HG03442 (cell line): ENCODE results near the gene OSCP1.
"Not testable (repeated sequence)": the region's sequence is repeated elsewhere in the genome, so short reads cannot be mapped to it uniquely, and the experiment has no call there.

Experiments
- ATAC-seq: cut with Tn5 transposase; IDR thresholded peaks from one replicate; pipeline ENCODE4 v1.9.1; 2021; ENCODE audit warnings: mild to moderate bottlenecking, moderate library complexity; ENCODE audit not compliant: unreplicated experiment

The OSCP1 gene, protein sequence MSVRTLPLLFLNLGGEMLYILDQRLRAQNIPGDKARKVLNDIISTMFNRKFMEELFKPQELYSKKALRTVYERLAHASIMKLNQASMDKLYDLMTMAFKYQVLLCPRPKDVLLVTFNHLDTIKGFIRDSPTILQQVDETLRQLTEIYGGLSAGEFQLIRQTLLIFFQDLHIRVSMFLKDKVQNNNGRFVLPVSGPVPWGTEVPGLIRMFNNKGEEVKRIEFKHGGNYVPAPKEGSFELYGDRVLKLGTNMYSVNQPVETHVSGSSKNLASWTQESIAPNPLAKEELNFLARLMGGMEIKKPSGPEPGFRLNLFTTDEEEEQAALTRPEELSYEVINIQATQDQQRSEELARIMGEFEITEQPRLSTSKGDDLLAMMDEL

DNA sequence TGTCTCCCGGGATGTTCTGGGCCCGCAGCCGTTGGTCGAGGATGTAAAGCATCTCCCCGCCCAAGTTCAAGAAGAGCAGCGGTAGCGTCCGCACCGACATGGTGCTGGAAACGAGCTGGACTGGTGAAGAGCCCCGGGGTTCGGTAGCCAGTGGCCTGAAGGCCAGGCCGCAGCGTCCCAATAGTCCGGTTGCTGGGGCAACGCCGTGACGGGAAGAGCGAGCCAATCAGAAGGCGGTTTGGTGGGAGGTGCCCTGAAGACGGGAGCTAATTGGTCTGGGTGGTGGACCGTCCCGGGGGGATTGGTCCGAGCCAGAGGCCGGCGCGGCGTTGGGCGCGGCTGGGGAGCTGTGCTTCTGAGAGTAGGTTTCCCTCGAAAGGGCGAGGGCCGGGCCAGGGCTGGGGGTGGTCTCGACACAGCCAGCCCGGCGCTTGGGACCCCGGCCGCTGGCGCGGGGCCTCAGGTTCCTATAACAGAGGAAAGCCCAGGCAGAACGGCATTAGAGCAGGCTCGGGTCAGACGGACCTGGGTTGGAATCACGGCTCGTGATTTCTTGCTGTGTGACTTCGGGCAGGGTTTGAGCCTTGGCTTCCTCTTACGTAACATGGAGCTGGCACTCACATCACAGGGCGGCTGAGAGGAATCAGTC, at the start of gene OSCP1:
Gene OSCP1 (minus strand): TSS at position 182 of the 649 bp plus-strand sequence. CDS start 82 bp downstream, at position 100.
- ATAC-seq, result peak; percentile 96

DNA sequence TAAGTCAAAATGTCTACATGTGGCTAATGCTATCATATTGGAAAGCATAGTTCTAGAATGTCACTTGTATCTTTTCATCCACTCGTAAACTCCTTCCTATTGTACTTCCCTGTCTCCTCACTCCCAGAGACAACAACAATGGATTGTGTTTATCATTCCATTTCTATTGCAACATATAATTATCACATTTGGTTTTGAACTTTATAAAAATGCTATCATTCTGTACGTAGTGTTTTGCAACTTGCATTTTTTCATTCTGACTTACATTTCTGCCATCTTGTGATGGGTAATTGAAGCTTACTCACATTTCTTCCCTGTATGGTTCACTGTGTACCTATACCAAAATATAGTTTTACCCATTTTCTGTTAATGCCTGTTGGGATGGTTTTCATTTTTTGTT, 47.0 kb upstream of the OSCP1 start:
- ATAC-seq, result no peak

DNA sequence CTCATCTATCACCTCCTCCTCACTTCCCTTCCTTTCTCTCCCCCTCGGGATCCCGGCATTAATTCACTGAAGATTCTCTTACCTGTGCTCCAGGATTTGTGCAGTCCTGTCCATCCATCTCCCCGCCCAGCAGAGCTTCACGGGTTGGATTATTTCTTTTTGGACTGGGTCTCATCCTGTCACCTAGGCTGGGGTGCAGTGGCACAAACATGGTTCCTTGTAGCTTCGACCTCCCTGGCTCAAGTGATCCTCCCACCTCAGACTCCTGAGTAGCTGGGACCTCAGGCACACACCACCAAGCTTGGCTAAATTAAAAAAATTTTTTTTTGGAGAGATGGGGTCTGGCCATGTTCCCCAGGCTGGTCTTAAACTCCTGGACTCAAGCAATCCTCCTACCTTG, 44.7 kb upstream of the OSCP1 start:
- ATAC-seq, result no peak

DNA sequence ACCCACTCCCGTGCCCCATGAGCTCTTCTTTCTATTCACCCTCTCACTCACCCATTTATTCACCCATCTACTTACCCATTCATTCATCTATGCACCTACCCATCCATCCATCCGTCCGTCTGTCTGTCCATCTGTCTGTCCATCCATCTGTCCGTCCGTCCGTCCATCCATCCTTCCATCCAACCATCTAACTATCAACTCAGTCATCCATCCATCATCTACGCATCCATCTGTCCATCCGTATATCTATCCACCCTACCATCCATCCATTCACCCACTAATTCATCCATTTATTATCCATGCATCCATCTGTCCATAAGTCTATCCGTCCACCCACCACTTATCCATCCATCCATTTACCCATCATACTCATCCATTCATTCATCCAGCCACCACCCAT, 43.3 kb upstream of the OSCP1 start:
- no peak for ATAC-seq

DNA sequence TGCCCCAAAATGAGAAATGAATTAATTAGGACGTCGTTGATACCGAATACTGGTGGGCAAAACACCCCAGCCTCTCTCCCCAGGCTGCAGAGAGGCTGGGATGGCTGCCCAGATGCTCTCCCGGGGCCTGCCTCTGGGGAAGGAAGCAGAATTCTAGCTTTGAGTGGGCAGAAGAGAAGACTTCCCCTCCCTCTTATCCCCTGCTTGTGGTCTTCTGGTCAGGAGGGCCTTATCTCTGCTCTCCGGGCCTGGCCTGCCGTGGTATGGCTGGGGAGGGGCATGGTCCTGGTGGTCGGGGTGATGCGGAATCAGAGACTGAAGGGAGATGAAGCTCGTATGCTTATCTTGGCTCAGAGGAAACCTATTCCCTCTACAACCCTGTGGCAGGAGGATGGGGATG, 42.2 kb upstream of the OSCP1 start:
- ATAC-seq, result no peak

DNA sequence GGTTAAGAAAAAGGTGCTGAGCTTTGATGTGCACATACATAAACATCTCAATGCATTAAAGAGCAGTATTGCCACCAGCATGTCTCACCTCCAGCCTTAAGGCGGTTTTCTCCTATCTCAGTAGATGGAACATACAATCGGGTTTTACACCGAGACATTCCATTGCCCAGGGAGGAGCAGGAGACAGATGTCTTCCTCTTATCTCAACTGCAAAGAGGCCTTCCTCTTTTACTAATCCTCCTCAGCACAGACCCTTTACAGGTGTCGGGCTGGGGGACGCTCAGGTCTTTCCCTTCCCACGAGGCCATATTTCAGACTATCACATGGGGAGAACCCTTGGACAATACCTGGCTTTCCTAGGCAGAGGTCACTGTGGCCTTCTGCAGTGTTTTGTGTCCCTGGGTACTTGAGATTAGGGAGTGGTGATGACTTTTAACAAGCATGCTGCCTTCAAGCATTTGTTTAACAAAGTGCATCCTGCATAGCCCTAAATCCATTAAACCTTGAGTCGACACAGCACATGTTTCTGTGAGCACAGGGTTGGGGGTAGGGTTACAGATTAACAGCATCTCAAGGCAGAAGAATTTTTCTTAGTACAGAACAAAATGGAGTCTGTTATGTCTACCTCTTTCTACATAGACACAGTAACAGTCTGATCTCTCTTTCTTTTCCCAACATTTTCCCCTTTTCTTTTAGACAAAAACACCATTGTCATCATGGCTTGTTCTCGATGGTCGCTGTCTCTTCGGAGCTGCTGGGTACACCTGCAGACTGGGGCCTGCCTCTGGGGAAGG, 39.2 kb upstream of the OSCP1 start:
- ATAC-seq, result not testable (repeated sequence)

DNA sequence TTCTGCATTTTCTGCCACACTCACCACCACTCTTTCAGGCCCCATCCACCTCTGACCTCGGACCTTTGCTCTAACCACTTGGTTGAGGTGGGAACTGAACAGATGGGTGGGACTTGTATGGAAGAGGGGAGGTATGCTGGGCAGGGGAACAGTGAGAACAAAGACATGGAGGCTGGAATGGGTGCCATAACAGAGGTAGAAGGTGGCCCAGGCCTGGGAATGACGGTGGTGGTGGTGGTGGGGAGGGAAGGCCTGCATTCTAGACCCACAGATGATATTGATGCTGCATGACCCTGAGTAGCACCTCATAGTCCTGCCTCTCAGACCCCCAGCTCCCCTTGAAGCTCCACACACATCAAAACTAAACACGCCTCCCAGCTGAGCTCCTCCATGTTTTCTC, 37.7 kb upstream of the OSCP1 start:
- no peak for ATAC-seq

DNA sequence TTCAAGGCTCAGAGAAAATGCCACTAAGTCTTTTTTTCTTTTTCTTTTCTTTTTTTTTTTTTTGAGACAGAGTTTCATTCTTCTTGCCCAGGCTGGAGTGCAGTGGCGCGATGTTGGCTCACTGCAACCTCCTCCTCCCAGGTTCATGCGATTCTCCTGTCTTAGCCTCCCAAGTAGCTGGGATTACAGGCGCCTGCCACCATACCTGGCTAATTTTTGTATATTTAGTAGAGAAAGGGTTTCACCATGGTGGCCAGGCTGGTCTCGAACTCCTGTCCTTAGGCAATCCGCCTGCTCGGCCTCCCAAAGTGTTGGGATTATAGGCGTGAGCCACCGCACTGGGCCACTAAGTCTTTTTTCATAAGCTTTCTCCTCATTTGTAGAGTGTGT, 37.1 kb upstream of the OSCP1 start:
- not testable (repeated sequence) for ATAC-seq

DNA sequence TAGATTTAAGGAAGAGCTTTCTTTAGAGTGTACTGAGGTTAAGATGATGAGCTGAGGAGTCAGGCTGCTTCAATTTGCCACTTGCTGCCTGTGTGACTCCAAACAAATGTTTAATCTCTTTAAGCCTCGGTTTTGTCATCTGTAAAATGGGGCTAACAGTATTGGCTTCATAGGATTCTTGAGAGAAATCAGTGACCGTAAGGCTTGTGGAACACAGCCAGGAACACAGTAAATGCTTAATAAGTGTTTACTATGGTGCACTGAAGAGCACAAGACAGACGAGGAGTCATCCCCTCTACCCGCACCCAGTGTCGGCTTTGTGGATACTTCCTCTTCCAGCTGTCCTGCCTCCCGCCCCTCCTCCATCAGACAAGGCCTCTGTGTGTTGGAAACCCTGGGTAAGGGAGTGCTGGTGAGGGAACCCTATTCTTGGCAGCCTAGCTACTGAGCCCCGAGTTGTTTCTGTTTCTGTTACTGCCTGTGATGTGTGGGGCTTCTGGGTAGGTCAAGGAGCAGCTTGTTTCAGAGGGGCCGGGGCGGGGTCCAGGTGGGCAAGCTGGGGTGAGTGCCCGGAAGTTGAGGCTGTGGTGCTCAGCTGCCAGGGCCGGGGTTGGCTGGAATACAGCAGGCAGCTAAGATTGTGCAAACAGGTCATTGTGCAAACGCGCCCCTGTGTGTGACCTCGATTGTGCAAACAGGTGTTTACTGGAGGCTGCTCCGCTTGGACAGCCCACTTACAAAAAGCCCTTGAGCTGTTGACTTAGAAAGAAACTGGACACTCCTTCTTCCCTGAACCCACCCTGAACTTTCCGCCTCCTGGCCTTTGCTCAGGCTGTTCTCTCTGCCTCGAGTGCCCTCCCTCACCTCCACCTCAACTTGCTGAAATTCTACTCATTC, 36.4 kb upstream of the OSCP1 start:
- no peak for ATAC-seq

DNA sequence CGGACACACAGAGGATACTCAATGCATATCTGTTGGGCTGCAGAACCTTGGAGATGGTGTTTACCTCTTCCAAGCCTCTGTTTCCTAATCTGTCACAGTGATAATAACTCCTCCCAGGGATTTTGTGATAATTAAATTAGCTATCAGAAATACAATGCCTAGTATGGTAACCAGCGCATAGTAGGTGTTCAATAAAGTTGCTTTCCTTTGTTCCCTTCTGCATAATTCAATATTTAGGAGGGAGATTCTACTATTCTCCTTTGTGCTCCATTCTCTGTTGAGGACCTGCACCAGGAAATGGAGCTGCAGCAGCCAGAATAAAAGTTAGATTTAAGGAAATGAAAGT, 35.8 kb upstream of the OSCP1 start:
- ATAC-seq, result no peak

DNA sequence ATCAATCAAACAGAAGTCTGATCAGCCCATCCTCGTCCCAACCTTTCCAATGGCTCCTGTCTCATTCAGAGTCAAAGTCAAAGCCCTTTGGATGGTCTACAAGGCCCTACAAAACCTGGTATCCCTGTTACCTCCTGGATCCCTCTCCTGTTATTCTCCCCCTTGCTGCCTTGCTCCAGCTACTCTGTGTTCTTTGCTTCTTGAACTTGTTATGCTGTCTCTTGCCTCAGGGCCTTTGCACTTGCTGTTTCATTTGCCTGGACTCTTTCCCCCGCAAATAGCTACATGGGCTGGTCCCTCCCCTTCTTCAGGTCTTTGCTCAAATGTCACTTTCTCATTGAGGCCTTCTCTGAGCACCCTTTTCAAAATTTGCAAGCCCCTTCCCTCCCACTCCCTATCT, 33.8 kb upstream of the OSCP1 start:
- ATAC-seq, result no peak

DNA sequence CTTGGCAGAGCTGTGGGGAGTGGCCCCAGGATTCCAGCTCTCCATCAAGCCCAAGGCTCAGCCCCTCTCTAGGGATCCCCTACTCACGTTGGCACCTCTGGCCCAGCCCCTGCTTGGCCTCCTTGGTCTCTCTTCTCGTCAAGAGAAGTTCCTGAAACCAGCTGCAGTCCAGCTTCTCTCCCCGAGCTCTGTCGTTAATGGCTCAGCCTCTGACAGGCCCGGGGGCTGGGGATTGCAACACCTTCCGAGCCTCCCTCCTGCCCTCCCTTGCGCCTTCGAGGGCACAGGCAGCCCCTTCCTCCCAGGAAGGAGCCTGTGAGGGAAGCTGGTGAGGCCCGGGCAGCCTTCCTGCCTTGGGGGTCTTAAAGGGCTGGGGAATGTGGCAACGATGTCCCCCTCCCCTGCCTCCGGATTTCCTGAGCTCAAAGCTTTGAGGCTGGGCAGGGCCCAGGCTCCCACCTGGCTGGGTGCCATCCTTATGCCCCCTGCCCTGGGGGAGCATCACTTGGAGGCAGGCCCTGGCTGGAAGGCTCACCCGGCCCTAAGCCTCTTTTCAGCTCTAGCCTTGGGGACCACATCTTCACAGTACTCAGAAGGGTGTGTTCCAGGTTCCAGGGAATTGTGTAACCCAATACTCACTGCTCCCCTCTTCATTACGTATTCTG, 32.6 kb upstream of the OSCP1 start, which contains the start of gene CSF3R:
Gene CSF3R (minus strand): TSS at position 190 of the 665 bp plus-strand sequence. CDS start 3,417 bp downstream, outside the sequence.
- ATAC-seq, result no peak

DNA sequence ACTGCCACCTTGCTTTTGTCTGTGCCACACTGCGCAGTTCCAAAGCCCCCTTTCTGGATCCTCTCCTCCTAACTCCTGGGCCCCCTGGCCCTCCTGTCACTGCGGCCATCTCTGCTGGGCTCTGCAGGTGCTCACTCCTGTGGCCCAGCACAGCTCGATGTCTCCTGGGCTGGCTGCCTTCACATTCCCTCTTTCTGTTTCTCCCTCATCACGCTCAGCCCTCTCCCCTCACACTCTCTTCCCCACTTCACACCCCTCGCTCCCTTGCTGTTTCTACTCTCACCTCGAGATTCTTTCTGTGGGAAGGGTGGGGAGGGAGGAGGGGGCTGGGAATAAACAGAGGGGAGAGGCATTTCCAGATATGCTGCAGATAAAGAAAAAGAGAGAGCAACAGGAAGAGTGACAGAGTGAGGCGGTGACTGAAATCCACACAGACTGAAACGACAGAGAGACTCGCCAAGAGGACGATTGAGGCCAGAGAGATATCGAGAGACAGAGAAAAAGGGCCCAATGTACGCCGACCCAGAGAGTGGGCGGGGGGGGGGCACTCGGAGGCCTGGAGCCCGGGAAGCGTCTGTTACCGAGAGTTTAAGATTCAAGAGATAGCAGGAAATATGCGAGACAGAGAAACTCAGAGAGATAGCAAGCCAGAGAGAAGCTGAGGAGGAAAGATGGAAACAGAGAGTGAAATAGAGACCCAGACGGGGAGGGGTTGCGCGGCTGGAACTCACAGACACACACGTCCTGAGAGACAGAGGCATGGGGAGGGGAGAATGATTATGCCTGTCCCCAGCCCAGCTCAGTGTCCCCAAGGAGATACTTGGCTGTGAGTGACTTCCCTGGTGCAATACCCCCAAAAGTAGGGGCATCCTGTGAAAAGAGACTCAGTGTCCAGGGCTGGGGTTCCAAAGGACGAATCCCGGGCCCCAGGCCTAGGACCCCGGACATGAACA, 31.8 kb upstream of the OSCP1 start:
- no peak for ATAC-seq

DNA sequence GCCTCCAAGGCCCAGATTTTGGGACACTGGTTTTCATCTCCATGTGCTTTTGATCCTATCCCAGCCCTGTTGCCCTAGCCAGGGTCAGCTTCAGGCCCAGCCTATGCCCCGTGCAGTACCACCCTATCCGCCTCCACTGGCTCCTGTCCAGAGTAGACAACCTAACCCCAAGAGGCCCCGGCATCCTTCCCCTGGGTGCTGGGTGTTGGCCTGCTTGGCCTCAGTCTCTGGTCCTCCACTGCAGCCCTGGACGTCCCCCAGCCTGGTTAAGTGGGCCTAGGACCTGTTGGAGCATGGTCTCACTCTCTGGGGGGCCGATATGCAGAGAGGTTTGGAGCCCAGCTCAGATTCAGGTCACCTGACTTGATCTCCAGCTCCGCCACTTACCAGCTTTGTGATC, 30.8 kb upstream of the OSCP1 start:
- no peak for ATAC-seq

DNA sequence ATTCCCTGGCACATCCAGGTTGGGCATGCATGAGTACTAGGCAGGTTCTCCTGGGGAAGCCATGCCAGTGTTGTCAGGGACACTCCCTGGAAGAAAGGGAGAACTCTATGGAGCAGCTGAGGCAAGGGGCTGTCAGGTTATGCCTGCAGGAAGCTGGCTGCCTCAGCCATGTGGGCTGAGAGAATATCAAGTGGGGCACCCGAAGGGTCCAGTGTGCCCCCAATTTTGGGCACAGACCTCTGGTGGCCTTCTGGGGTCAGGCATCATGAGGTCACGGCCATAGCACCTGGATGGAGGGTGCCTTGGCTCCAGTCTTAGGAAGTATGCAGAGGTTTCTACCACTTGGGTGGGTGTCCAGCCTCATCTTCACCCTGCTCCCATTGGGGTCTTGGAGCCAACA, 29.9 kb upstream of the OSCP1 start:
- no peak for ATAC-seq

DNA sequence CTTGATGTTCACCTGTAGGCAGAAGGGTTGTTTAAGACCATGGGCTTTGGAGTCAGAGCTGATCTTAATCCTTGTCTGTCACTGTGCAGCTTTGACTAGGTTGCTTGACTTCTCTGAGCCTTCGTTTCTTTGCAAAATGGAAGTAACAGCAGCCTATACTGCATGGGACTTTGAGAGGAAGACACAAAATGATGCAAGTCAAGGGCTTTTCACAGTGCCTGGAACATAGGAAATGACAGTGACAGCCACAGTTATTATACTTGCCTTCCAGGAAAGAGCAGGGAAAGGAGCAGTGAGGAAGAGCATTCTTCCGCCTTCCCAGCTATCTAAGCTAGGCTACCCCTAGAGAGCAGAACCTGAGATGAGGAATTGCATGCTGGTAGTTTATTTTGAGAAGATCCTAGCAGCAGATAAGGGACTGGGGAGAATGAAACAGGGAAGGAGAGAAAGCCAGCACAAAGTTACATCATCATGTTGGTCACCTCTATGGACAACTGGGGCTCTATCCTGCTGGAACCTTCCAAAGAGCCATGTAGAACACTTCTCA, 29.3 kb upstream of the OSCP1 start:
- ATAC-seq, result no peak

DNA sequence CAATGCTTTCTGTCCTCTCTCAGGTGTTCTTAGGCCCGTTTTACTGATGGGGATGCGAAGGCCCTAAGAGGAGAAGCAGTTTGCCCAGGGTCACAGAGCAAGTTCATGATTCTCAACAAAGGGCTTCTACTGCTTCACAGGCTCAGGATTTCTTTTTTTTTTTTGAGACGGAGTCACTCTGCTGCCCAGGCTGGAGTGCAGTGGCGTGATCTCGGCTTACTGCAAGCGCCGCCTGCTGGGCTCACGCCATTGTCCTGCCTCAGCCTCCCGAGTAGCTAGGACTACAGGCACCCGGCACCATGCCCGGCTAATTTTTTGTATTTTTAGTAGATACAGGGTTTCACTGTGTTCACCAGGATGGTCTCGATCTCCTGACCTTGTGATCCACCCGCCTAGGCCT, 27.4 kb upstream of the OSCP1 start:
- not testable (repeated sequence) for ATAC-seq

DNA sequence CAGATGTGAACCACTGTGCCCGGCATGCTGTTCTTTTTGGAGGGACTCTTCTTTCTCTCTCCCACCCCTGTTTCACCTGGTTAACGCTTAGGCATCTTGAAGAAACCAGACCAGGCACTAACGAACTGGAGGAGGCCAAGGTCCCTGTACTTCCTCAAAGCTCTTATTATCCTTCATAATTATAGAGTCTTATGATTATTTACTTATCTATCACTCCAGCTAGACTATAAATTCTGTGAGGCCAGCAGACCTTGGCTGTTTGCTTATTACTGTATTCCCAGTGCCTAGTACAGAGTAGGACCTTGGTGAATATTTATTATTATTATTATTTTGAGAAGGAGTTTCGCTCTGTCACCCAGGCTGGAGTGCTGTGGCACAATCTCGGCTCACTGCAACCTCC, 26.7 kb upstream of the OSCP1 start:
- no peak for ATAC-seq
